Parietal lobe (tissue), 1 donor: Measurements from ENCODE around the gene CAD. TPM values are rescaled to one million over a fixed set of nuclear protein-coding genes. Genes with fewer than 3 reads are reported as not detected.

Source experiments
- total RNA-seq: library from RNA; depleted of rRNA; stranded (reverse); fragments of >200 nt; gene quantifications from one replicate; pipeline ENCODE4 v1.2.3, GENCODE V29; 2014

CAD gene
- total RNA-seq = 20.7 TPM

DNA sequence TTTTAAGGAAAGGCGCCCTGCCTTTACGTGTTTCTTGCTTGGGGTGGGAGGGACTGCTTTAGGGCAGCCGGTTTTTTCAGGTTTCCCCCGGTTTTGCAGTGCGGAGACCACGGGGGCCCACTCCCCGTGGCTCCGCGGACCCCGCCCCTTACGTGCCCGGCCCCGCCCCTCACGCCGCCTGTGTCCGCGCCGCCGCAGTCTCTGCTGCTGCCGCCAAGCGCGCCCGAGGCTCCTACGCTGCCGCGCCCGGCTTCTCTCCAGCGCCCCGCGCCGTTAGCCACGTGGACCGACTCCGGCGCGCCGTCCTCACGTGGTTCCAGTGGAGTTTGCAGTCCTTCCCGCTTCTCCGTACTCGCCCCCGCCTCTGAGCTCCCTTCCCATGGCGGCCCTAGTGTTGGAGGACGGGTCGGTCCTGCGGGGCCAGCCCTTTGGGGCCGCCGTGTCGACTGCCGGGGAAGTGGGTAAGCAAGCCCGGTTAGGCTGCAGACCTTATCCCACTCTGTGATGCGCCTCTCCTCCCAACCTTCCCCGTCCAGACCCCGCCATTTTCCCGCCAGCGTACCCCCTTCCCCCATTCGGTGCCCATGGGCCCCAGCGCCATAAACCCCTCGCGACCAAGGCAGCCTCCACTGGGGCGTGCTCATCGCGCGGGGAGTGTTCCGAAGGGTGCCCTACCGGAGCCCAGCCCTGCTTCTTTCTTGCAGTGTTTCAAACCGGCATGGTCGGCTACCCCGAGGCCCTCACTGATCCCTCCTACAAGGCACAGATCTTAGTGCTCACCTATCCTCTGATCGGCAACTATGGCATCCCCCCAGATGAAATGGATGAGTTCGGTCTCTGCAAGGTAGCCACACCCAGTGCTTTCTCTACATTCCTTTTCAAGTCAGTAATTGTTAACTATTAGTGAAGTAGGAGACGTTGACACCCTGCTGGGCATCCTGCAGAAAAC lies at the start of gene CAD:
Gene CAD (plus strand): TSS at position 197 of the 949 bp plus-strand sequence. CDS start 183 bp downstream, at position 380.

DNA sequence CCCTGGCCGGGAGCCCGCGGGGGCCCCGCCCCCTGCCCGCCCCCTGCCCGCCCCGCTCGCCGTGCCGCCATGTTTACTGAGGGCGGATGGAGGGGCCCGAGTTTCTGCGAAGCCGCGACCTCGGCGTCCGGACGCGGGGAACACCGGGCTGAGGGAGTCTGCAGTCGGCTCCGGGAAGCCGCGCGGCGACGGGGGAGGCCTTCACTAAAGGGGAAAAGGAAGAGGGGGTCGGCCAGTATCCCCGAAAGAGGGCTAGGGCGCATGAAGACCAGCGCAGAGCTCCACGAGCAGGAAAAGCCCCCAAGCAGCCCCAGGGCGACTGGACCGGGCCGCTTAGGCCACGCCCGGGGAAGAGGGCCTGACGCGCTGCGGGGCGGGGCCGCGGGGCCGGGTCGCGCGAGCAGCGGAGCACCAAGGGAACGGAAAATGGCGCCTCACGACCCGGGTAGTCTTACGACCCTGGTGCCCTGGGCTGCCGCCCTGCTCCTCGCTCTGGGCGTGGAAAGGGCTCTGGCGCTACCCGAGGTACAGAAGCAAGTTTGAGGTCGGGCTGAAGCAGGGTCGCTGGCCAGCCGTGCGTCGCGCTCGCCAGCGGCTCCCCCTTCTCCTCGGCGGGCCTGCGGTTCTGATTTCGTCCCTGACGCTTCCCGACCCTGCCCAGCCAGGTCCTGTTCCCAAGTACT lies 5.1 kb upstream of the CAD start, which contains the start of the genes ATRAID and SLC5A6:
Gene ATRAID (plus strand): TSS at position 99 of the 683 bp plus-strand sequence. CDS start 328 bp downstream, at position 427.
Gene SLC5A6 (minus strand): TSS at position 326 of the 683 bp plus-strand sequence. CDS start 4,618 bp downstream, outside the sequence.

DNA sequence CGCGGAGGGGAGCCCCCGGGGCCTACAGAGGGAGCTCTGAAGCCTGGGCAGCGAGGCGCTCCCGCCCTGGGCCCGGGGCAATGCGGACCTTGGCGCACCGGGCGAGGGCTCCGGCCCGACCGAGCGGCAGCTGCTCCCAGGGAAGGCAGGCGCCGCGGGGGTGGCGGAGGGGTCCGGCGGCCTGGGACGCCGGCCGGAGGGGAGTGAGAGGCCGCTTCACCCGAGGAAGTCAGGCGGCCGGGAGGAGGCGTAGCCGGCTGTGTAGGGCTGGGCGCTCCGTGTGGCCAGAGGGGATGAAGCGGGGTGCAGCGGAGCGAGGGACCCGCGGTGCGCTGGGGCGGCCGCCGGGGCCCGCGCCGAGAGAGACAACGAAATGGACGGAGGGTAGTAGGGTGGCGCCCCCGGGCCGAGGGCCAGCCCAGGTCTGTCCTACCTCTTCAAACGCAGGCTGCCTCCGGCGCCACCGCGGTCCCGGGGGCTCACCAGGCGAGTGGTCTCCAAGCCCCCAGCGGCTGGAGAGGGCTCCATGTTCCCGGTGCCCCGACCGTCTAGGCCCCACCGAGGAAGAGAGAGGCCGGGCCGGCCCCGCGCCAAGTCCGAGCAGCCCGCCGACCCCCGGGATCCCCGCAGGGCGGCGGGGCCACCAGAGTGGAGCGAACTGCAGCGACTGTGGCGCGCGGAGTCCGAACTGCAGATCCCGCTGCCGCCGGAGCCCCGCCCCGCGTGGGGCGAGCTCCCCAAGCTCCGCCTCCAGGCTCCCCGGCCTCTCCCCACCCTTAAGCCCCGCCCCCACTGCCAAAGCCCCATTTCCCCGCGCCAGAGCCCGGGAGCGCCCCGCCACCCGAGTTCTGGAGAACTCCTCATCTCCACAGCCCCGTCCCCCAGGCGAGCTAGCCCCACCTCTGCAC lies 45.5 kb downstream of the CAD start, which contains the start of gene SLC30A3:
Gene SLC30A3 (minus strand): TSS at position 669 of the 908 bp plus-strand sequence. CDS start 141 bp downstream, at position 528.

DNA sequence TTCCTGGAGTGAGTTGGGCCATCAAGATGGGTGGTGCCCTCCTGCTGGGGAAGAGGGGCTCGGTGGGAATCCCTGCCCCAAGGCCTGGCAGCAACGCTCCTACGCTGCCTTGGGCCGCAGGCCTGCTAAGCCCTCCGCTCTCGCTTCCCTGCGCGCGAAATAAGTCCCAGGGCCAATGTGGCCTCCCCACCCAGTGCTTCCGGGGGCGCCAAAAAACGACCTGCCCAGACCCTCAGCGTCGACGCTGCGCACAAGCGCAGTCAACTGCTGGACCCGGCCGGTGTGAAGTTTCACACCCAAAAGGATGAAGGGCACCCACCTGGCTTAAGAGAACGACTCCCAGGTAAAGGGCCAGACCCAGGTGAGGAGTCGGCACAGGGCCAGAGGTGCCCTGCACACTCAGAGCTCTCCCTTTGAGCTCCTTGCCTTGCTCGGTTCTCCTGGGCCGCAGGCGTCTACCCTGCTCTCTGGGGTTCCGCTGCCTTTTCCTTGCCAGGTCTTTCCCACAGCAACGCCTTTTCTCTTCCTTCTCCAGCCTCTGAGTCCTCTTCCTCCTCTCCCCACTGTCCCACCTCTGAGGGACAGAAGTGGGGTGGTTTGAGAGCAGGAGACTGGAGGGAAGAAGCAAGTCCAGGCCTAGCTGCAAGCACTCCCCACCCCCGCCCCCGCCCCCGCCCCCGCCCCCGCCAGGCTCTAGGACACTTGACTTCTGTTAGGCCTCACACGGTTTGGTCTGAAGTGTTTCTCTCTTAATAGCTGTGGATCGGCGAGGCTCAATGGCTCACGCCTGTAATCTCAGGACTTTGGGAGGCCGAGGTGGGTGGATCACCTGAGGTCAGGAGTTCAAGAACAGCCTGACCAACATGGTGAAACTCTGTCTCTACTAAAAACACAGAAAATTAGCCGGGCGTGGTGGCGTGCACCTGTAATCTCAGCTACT lies 58.3 kb downstream of the CAD start, which contains the start of gene DNAJC5G:
Gene DNAJC5G (plus strand): TSS at position 223 of the 940 bp plus-strand sequence. CDS start 1,296 bp downstream, outside the sequence.

DNA sequence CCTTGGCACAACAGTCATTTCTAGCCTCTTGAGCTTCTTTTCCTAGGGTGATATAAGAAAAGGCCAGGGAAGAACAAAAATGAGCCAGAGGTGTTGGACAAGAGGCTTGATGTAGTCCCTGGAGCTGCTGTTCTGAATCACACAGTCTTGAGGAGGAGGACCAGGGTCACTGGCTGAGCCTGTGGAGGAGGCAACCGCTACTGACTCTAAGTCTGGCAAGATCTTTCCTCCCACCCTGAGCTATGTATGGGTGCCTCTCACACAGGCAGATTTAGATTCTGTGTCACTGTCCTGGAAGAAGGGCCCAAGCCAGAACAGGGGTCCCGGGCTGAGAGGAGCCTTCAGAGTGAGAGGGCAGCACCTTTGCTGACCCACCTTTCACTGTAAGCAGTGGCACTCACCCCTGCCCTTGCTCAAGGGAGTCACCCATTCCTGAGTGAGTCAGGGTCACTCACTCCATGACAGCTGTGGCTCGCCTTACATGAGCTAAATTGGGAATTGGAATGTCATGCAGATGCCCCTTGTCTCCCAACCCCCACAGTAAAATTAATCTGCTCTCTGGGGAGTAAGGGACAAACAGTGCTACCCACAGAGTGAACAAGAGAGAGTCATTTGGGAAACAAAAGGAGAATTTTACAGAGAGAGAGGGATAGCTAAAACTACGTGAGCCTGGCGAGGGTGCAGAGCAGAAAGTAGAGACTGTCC lies 64.8 kb downstream of the CAD start, which contains the start of gene TRIM54:
Gene TRIM54 (plus strand): TSS at position 575 of the 705 bp plus-strand sequence. CDS start 303 bp downstream, outside the sequence.

Other genes starting within 250 kb of the CAD start
- 35.7 TPM for gene MAPRE3, start 246.7 kb upstream of the CAD start, total RNA-seq
- 15.7 TPM for gene TMEM214, start 184.4 kb upstream of the CAD start, total RNA-seq
- 16.3 TPM for gene AGBL5, start 165.7 kb upstream of the CAD start, total RNA-seq
- gene OST4, start 145.7 kb upstream of the CAD start, total RNA-seq = 192 TPM
- 2.2 TPM for gene EMILIN1, start 138.8 kb upstream of the CAD start, total RNA-seq
- 6.9 TPM for gene KHK, start 130.6 kb upstream of the CAD start, total RNA-seq
- gene CGREF1, start 98.2 kb upstream of the CAD start, total RNA-seq = 29.1 TPM
- gene ABHD1, start 93.6 kb upstream of the CAD start, total RNA-seq = 0.31 TPM
- 21.9 TPM for gene PREB, start 82.7 kb upstream of the CAD start, total RNA-seq
- not detected for gene PRR30, start 78.0 kb upstream of the CAD start, total RNA-seq
- gene TCF23, start 68.4 kb upstream of the CAD start, total RNA-seq = not detected
- gene ATRAID, start 5.3 kb upstream of the CAD start, total RNA-seq = 35.4 TPM
- gene SLC5A6, start 5.1 kb upstream of the CAD start, total RNA-seq = 28.8 TPM
- gene SLC30A3, start 45.7 kb downstream of the CAD start, total RNA-seq = 0.31 TPM
- gene DNAJC5G, start 58.1 kb downstream of the CAD start, total RNA-seq = not detected
- not detected for gene TRIM54, start 65.1 kb downstream of the CAD start, total RNA-seq
- not detected for gene UCN, start 91.1 kb downstream of the CAD start, total RNA-seq
- gene MPV17, start 105.7 kb downstream of the CAD start, total RNA-seq = 107 TPM
- 56.7 TPM for gene GTF3C2, start 139.4 kb downstream of the CAD start, total RNA-seq
- 20.7 TPM for gene EIF2B4, start 153.0 kb downstream of the CAD start, total RNA-seq
- gene SNX17, start 153.2 kb downstream of the CAD start, total RNA-seq = 57.0 TPM
- 12.8 TPM for gene ZNF513, start 163.4 kb downstream of the CAD start, total RNA-seq
- 63.2 TPM for gene PPM1G, start 192.2 kb downstream of the CAD start, total RNA-seq
- gene NRBP1, start 211.3 kb downstream of the CAD start, total RNA-seq = 82.9 TPM
- not detected for gene KRTCAP3, start 225.0 kb downstream of the CAD start, total RNA-seq